Activated T-helper 1 cell treated with anti-CD3 and anti-CD28 coated beads, Interleukin-12 subunit alpha, Interleukin-12 subunit beta, Interleukin-2, Interleukin-4 antibody, amounts not matched to agents 30 ng/mL and 10 ng/mL and 1 ng/mL, durations not matched to agents 14 hours and 24 hours and 36 hours (primary cell): ENCODE measurements around the gene MEFV. TPM values are rescaled to one million over a fixed set of nuclear protein-coding genes. Genes with fewer than 3 reads are reported as not detected.
"Not testable (repeated sequence)": the region's sequence is repeated elsewhere in the genome, so short reads cannot be mapped to it uniquely, and the experiment has no call there.

Source experiments
- DNase-seq: peaks from one replicate; pipeline ENCODE4 v3.0.0; 2021; ENCODE audit warnings: low spot score
- H3K27ac Mint-ChIP-seq: one replicate; pipeline ENCODE4 v1.8.0; 2021; ENCODE audit warnings: mild to moderate bottlenecking, mixed read lengths
- H3K27me3 Mint-ChIP-seq: one replicate; pipeline ENCODE4 v1.8.0; 2022; ENCODE audit warnings: mild to moderate bottlenecking, moderate library complexity, mixed read lengths; ENCODE audit not compliant: insufficient read depth
- H3K36me3 Mint-ChIP-seq: one replicate; pipeline ENCODE4 v1.8.0; 2021; ENCODE audit warnings: low read depth, mixed read lengths
- H3K4me1 Mint-ChIP-seq: one replicate; pipeline ENCODE4 v1.8.0; 2021; ENCODE audit warnings: low read depth, mixed read lengths
- H3K4me3 Mint-ChIP-seq: one replicate; pipeline ENCODE4 v1.8.0; 2021; ENCODE audit warnings: mild to moderate bottlenecking, moderate library complexity, mixed read lengths
- H3K9me3 Mint-ChIP-seq: one replicate; pipeline ENCODE4 v1.8.0; 2021; ENCODE audit warnings: mixed read lengths
- intact Hi-C: fragments of 100-400 bp; cut with micrococcal nuclease; formaldehyde crosslinking; loops from one replicate; pipeline ENCODE4 v1.15.1; 2024
- total RNA-seq: library from RNA; stranded (reverse); gene quantifications from 2 replicates; pipeline ENCODE4 v1.2.3, GENCODE V29; 2022

Gene MEFV
- total RNA-seq, 1 donor from 2014 or later, result not detected

DNA sequence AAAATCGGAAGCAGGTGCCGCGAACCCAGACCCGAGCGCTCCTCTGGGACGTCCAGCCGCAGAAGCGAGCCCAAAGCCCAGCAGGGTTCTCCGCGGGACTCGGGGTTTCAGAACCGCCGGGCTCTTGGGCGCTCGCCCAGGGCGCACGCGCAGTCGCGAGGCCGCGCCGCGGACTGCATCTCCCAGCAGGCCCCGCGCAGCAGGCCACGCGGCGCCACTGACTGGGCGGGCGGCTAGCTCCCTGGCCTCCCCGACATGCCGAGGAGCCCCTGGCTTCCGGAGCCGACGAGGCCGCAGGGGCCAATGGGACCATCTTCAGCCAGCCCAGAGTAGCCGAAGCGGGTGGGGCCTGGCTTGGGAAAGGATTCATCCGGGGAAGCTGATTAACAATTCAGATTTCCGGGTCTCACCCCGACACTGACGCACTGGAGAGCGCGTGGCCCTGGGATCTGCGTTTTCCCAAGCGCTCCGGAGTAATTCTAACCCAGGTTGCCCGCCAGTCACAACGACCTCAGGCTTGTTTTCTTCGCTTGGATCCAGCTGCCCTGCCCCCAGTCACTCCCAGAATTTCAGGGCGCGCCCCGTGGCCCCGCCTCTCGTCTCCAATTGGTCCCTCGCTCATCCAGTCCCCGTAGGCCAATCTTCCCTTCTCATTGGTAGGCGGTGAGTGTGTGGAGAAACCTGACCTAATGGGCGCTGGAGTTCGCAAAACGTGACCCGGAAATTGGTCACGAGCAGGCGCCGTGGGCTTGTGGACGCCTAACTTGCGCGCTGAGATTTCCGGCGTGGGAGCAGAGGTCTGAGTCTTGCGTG is 26.5 kb upstream of the MEFV start, which contains the start of gene ZNF263:
Gene ZNF263, plus strand, starts transcription at position 762 of the 813 bp plus-strand sequence. CDS start 328 bp downstream, outside the sequence.
- Mint-ChIP-seq H3K27ac (peak within 1 kb of the TSS; percentile 97), H3K9me3 (peaks cover 34% of the 10 kb centered on the region), H3K27me3 (no peaks in the 10 kb centered on the region), H3K4me3 (peak within 1 kb of the TSS; percentile 96), H3K4me1 (peaks cover 23% of the 10 kb centered on the region), H3K36me3 (peaks cover 40% of the 10 kb centered on the region)
- DNase-seq, result peak; percentile 90
- intact Hi-C loops, result loop anchor here (1.0 to 5.0 kb wide), 9 partner anchors 19 to 217 kb away; partner anchors contain the start of genes NAA60, OR1F1, TIGD7 and ZNF174

DNA sequence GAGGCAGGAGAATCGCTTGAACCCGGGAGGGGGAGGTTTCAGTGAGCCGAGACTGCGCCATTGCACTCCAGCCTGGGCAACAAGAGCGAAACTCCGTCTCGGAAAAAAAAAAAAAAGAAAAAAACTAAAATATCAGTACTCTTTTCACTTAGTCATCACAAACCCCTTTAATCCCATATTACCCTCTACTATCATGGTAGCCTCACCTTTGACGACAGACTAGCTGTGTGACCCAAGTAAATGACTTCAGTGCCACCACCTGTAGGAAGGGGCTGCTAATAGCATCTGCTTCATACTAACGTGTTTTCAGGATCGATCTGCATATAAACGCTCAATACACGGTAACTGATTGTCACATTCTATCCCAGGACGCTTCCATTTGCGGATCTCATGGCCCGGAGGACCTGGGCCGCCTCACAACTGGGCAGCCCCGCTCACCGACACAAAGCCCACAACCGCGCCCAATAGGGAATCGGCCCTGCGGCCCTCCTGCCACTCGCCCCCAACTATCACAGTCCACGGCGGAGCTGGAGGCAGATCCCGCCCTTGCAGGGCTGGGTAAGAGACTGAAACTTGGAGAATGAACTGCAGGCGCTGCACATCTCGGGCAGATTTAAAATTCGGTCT is 25.8 kb upstream of the MEFV start:
- Mint-ChIP-seq H3K4me1 (peaks cover 23% of the 10 kb centered on the region), H3K27me3 (peaks cover 3% of the 10 kb centered on the region), H3K4me3 (peak overlapping the region; percentile 94), H3K36me3 (peaks cover 35% of the 10 kb centered on the region), H3K9me3 (peaks cover 28% of the 10 kb centered on the region), H3K27ac (peak overlapping the region; percentile 97)
- no peak for DNase-seq
- intact Hi-C loops, result loop anchor here (1.0 to 5.0 kb wide), 3 partner anchors 47 to 161 kb away; partner anchors contain the start of genes NAA60, OR1F1, ZNF200 and ZNF597

DNA sequence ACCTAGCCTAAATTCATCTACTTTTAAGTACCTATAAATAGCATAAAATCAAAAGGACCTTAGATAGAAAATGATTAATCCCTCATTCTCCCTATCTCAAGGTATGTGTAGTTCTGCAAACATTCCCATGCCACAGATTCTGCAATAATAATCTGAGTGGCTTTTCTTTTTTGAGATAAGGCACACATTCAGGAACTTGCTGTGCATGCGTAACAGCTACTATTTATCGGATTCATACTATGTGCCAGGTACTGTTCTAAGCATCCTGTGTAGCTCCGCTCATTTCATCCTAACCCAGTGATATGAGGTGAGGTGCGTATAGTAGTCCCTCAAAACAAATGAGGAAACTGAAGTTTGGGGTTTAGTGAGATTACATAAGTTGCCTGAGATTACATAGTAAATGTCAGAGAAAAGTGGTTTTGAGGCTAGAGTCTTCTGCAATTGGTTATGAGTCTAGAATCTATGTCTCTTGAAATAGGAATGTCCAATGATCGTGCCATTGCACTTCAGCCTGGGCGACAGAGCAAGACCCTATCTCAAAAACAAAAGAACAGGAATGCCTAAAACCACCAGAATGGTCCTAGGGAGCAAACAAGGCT is 24.9 kb upstream of the MEFV start:
- Mint-ChIP-seq H3K4me3 (peak overlapping the region; percentile 30), H3K27ac (no peak overlapping the region), H3K36me3 (peaks cover 27% of the 10 kb centered on the region), H3K9me3 (peaks cover 24% of the 10 kb centered on the region), H3K27me3 (peaks cover 5% of the 10 kb centered on the region), H3K4me1 (peaks cover 23% of the 10 kb centered on the region)
- intact Hi-C loops, result loop anchor here (5.0 kb wide), 1 partner anchor 94 kb away; the partner anchor contains the start of gene OR1F1
- no peak for DNase-seq

DNA sequence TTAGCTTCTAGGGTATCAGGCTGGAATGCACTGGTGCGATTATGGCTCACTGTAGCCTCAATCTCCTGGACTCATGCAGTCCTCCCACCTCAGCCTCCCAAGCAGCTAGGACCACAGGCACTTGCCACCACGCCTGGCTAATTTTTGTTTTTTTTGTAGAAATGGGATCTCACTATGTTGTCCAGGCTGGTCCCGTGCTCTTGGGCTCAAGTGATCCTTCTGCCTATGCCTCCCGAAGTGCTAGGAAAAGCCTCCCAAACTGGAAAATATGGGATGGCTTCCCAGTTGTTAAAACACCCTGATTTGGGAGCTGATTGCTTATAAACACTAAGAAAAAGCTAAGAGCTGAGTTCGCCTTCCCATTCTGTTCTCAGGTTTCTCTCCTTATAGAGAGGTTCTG is 20.2 kb upstream of the MEFV start:
- H3K27ac Mint-ChIP-seq, result no peak overlapping the region
- no peak for DNase-seq
- intact Hi-C loops, result no loop called here
- peaks cover 3% of the 10 kb centered on the region for H3K36me3 Mint-ChIP-seq
- H3K4me3 Mint-ChIP-seq, result no peak overlapping the region
- H3K27me3 Mint-ChIP-seq, result peaks cover 6% of the 10 kb centered on the region
- H3K4me1 Mint-ChIP-seq, result no peaks in the 10 kb centered on the region
- H3K9me3 Mint-ChIP-seq, result peaks cover 19% of the 10 kb centered on the region

DNA sequence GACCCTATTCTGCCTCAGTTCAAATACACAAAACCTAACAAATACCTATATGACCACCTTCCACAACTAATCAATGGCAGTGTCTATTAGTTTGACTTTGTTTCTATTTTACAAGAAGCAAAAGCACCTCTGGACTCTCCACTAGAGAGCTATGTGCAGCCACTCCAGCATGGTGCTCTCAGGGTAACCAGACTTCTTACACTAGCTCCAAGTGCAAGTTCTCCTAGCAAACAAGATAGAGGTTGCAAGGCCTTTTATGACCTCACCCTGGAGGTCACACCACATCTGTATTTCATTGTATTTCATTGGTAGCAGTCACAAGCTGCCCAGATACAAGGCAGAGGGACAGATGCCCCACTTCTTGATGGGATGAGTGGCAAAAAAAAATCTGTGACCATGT is 18.5 kb upstream of the MEFV start:
- intact Hi-C loops, result no loop called here
- no peak for DNase-seq
- H3K4me3 Mint-ChIP-seq, result no peak overlapping the region
- peaks cover 3% of the 10 kb centered on the region for H3K36me3 Mint-ChIP-seq
- peaks cover 18% of the 10 kb centered on the region for H3K9me3 Mint-ChIP-seq
- H3K27me3 Mint-ChIP-seq, result peaks cover 6% of the 10 kb centered on the region
- no peak overlapping the region for H3K27ac Mint-ChIP-seq
- H3K4me1 Mint-ChIP-seq, result no peaks in the 10 kb centered on the region

DNA sequence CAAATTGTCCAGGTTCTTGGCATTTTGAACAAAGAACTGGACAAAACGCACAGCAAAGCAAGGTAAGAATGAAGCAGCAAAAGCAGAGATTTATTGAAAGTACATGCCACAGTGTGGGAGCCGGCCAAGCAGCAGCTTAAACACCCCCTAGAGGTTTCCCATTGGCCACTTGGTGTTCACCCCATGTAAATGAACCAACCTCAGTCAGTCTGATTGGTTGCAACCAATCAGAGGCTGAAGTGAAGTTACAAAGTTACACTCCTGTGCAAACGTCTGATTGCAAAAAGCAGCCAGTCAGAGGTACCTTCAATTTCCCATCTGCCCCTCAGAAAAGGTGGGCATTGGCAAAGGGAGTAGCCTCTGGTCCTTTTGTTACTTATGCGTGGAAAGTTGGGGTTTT is 18.1 kb upstream of the MEFV start:
- H3K27me3 Mint-ChIP-seq, result peaks cover 6% of the 10 kb centered on the region
- no peaks in the 10 kb centered on the region for H3K4me1 Mint-ChIP-seq
- DNase-seq, result no peak
- H3K27ac Mint-ChIP-seq, result no peak overlapping the region
- peaks cover 22% of the 10 kb centered on the region for H3K9me3 Mint-ChIP-seq
- H3K4me3 Mint-ChIP-seq, result no peak overlapping the region
- intact Hi-C loops, result no loop called here
- peaks cover 3% of the 10 kb centered on the region for H3K36me3 Mint-ChIP-seq

DNA sequence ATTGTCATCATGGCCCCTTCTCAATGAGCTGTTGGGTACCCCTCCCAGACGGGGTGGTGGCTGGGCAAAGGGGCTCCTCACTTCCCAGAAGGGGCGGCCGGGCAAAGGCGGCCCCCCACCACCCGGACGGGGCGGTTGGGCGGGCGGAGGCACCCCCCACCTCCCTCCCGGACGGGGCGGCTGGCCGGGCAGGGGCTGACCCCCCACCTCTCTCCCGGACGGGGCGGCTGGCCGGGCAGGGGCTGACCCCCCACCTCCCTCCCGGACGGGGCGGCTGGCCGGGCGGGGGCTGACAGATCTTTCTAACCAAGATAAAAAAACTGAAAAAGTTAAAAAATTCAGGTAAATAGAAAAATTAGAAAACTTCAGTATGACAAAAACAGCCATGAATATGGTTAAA is 14.8 kb upstream of the MEFV start:
- Mint-ChIP-seq H3K9me3 (peaks cover 31% of the 10 kb centered on the region), H3K36me3 (peaks cover 19% of the 10 kb centered on the region)
- H3K4me3 Mint-ChIP-seq, H3K27me3 Mint-ChIP-seq, DNase-seq, H3K4me1 Mint-ChIP-seq, H3K27ac Mint-ChIP-seq, intact Hi-C loops: not testable (repeated sequence)

DNA sequence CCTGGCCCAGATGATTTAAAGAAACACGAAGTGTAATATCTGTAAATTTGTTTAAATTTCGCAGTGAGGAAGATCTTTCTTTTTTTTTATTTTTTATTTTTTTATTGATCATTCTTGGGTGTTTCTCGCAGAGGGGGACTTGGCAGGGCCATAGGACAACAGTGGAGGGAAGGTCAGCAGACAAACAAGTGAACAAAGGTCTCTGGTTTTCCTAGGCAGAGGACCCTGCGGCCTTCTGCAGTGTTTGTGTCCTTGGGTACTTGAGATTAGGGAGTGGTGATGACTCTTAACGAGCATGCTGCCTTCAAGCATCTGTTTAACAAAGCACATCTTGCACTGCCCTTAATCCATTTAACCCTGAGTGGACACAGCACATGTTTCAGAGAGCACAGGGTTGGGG is 14.3 kb upstream of the MEFV start:
- Mint-ChIP-seq H3K36me3 (peaks cover 17% of the 10 kb centered on the region), H3K9me3 (peaks cover 29% of the 10 kb centered on the region)
- H3K27ac Mint-ChIP-seq, H3K27me3 Mint-ChIP-seq, H3K4me1 Mint-ChIP-seq, DNase-seq, intact Hi-C loops, H3K4me3 Mint-ChIP-seq: not testable (repeated sequence)

- peaks cover 20% of the 10 kb centered on the region for H3K36me3 Mint-ChIP-seq
- intact Hi-C loops, result loop anchor here (10.0 kb wide), 1 partner anchor 347 kb away; the partner anchor contains the start of gene SLX4
- no peak overlapping the region for H3K27ac Mint-ChIP-seq
- no peaks in the 10 kb centered on the region for H3K27me3 Mint-ChIP-seq
- H3K9me3 Mint-ChIP-seq, result peaks cover 22% of the 10 kb centered on the region
- H3K4me1 Mint-ChIP-seq, result peaks cover 11% of the 10 kb centered on the region
- no peak for DNase-seq
- no peak overlapping the region for H3K4me3 Mint-ChIP-seq
Observed at GRCh38 chr16:3268294-3268693, 11.9 kb upstream of the MEFV start.

GRCh38 chr16:3266873-3267537 is 10.6 kb upstream of the MEFV start:
- Mint-ChIP-seq H3K9me3 (peaks cover 26% of the 10 kb centered on the region), H3K4me1 (peaks cover 20% of the 10 kb centered on the region), H3K27ac (peak overlapping the region; percentile 4), H3K4me3 (no peak overlapping the region), H3K36me3 (peaks cover 23% of the 10 kb centered on the region), H3K27me3 (no peaks in the 10 kb centered on the region)
- intact Hi-C loops, result loop anchor here (10.0 kb wide), 1 partner anchor 348 kb away; the partner anchor contains the start of gene SLX4
- no peak for DNase-seq

DNA sequence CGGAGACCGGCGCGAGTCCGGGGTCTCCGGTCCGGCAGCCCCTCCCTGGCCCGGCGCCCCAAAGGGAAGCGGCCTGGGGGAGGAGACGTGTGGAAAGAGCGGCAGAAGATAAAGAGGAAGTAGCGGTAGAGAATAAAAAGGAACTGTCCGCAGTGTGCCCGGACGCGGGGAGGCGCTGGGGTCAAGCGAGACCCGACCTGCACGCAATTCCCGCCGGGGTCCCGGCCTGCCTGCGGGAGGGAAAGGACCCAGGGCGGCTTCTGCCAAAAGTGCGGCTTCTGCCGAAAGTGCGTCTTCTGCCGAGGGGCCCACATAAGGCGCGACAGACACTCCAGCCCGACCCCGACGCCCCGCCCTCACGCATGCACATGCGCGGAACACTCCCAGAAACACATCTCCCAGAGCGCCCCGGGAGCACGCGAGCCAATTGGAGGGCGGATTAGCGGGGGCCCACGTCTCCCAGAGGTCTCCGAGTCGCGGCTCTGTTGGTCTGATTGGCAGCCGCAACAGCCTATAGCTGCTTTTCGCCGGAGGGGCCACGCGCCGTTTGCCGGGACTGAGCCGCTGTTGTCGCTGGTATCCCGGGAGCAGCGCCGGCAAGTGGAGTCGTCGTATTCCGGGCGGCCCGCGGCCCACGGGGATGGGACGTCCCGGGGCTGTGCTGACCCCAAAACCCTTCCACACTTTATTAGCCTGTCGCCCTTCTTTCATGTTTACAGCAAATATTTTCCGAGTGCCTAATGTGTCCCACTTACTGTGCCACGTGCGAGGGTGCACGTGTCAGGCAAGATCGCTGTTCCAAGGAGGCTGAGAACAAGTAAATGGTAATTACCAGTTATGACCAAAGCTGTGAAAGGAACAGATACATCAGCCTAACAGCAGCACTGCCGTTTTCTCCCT is 8.0 kb upstream of the MEFV start:
- peak overlapping the region; percentile 89 for H3K4me3 Mint-ChIP-seq
- peaks cover 20% of the 10 kb centered on the region for H3K4me1 Mint-ChIP-seq
- no peaks in the 10 kb centered on the region for H3K27me3 Mint-ChIP-seq
- DNase-seq, result peak; percentile 95
- intact Hi-C loops, result loop anchor here (1.0 to 10.0 kb wide), 10 partner anchors 19 to 350 kb away; partner anchors contain the start of genes SLX4, TIGD7, ZNF174 and ZNF200
- peak overlapping the region; percentile 92 for H3K27ac Mint-ChIP-seq
- H3K9me3 Mint-ChIP-seq, result peaks cover 22% of the 10 kb centered on the region
- peaks cover 26% of the 10 kb centered on the region for H3K36me3 Mint-ChIP-seq
